ENCODE data around the gene ADCY3.

Gene ADCY3

DNA sequence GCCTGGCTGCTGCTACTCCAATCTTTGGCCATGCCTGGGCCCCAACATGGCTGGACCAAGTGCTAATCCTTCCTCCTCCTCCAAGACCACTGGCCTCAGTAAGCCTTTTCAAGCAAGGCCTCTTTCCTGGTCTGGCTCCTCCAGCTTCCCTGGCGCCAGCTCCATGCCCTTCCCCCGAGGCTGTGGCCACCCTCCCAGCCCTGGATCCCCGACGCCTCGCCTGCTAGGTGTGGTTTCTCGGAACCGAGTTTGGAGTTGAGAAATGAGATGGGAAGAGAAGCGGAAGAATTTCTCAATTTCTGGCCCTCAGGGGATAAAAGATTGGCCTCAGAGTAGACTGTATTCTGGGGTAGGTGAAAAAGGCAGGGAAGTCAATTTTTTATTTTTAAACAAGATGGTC is 46.4 kb downstream of the ADCY3 start:
- H3K79me2 ChIP-seq (ENCODE audit: insufficient read depth, low read length): peaks cover 24% of the 10 kb centered on the region
- no peak overlapping the region for H2AFZ ChIP-seq (ENCODE audit: low read depth, low read length)
- H3K36me3 ChIP-seq (ENCODE audit: insufficient read depth, low read length): peaks cover 40% of the 10 kb centered on the region
- TF ChIP-seq, protein P1, sequence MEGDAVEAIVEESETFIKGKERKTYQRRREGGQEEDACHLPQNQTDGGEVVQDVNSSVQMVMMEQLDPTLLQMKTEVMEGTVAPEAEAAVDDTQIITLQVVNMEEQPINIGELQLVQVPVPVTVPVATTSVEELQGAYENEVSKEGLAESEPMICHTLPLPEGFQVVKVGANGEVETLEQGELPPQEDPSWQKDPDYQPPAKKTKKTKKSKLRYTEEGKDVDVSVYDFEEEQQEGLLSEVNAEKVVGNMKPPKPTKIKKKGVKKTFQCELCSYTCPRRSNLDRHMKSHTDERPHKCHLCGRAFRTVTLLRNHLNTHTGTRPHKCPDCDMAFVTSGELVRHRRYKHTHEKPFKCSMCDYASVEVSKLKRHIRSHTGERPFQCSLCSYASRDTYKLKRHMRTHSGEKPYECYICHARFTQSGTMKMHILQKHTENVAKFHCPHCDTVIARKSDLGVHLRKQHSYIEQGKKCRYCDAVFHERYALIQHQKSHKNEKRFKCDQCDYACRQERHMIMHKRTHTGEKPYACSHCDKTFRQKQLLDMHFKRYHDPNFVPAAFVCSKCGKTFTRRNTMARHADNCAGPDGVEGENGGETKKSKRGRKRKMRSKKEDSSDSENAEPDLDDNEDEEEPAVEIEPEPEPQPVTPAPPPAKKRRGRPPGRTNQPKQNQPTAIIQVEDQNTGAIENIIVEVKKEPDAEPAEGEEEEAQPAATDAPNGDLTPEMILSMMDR (IDR thresholded peaks at IDR 0.05; ENCODE audit: borderline replicate concordance, extremely low read depth, low read length, poor library complexity, severe bottlenecking): no peak
- no peak for TF ChIP-seq EZH2 (IDR thresholded peaks at IDR 0.05; ENCODE audit: borderline replicate concordance, low read depth, low read length, severe bottlenecking)
- no peaks in the 10 kb centered on the region for H3K4me1 ChIP-seq (ENCODE audit: insufficient read depth, low read length)
- H3K9me3 ChIP-seq (ENCODE audit: insufficient read depth, low read length, severe bottlenecking): no peaks in the 10 kb centered on the region
- ATAC-seq (ENCODE audit: insufficient read depth, low read depth): no peak
- H4K20me1 ChIP-seq (ENCODE audit: insufficient read depth, low read length): peaks cover 49% of the 10 kb centered on the region
- H3K4me3 ChIP-seq (ENCODE audit: low read depth in 1 of 2, low read length in 2 of 2): no peak overlapping the region
- H3K27ac ChIP-seq (ENCODE audit: low read length): no peak overlapping the region
- H3K9ac ChIP-seq (ENCODE audit: low read depth, low read length): no peak overlapping the region
- no peaks in the 10 kb centered on the region for H3K27me3 ChIP-seq (ENCODE audit: insufficient read depth, low read length, poor library complexity)
- no peak overlapping the region for H3K4me2 ChIP-seq (ENCODE audit: insufficient read depth, low read length)
- no peak for DNase-seq

DNA sequence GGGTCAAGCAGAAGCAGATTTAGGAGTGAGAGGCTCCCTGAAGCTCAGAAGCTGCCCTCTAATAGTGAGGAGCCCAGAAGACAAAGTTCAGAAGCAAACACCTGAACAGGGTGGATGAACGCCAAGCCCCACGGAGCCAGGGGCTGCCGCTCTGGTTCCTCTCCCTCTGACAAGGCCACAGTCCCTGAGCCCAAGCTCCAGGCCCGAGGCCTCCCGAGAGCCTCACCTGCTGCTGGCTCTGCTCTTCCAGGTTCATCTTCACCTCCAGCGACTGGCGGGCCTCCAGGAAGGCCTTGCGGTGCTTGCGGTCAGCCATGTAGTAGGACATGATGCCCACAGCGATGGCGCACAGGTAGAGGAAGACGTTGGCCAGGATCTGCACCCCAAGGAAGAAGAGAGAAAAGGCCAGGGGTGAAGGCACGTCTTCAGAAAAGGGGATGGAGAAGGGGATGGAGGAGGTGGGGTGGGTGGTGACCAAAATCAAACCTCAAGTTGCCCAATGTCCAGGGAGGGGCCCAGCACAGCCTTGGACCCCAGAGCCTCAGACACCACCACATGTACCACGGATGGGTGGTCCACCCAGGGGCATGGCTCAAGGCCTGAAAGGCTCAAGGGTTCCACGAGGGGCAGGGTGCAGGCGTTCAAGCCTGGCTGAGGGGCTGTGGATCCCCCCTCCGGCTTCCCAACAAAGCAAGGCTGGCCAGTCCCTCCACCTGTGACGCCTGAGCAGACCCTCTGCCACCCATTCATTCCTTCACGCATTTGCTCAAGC is 47.5 kb downstream of the ADCY3 start:
- Histone ChIP-seq H3K27me3 (ENCODE audit: insufficient read depth, low read length, poor library complexity) (no peaks in the 10 kb centered on the region), H3K4me1 (ENCODE audit: insufficient read depth, low read length) (no peaks in the 10 kb centered on the region), H3K4me2 (ENCODE audit: insufficient read depth, low read length) (no peak overlapping the region), H3K79me2 (ENCODE audit: insufficient read depth, low read length) (peaks cover 17% of the 10 kb centered on the region), H2AFZ (ENCODE audit: low read depth, low read length) (no peak overlapping the region), H4K20me1 (ENCODE audit: insufficient read depth, low read length) (peaks cover 43% of the 10 kb centered on the region), H3K4me3 (ENCODE audit: low read depth in 1 of 2, low read length in 2 of 2) (no peak overlapping the region), H3K9ac (ENCODE audit: low read depth, low read length) (no peak overlapping the region), H3K9me3 (ENCODE audit: insufficient read depth, low read length, severe bottlenecking) (no peaks in the 10 kb centered on the region), H3K36me3 (ENCODE audit: insufficient read depth, low read length) (peaks cover 43% of the 10 kb centered on the region), H3K27ac (ENCODE audit: low read length) (no peak overlapping the region)
- TF ChIP-seq EZH2 (IDR thresholded peaks at IDR 0.05; ENCODE audit: borderline replicate concordance, low read depth, low read length, severe bottlenecking): no peak
- TF ChIP-seq, protein P1 (IDR thresholded peaks at IDR 0.05; ENCODE audit: borderline replicate concordance, extremely low read depth, low read length, poor library complexity, severe bottlenecking): no peak
- DNase-seq: no peak
- no peak for ATAC-seq (ENCODE audit: insufficient read depth, low read depth)

DNA sequence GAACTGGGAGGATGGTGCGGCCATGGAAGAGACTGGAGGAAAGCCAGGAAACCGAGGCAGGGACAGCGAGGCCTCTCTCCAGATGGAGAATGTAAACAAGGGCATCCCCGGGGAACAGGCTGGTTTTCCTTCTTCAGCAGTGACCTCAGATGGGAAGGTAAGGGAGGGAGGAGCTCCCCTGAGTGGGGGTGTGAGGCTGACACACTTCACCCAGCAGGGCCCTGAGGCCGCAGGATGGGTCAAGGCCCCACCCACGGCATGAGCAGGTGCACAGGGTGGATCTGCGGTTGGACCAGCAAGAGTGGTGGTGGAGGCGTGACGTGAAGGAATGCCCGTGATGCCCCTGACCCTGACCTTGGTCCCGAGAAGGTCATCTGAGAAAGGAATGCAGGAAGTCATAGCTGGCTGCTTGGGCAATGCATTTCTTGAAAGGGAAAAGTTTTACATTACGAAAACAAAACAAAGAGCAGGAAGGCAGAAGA is 48.1 kb downstream of the ADCY3 start:
- no peak for TF ChIP-seq EZH2 (IDR thresholded peaks at IDR 0.05; ENCODE audit: borderline replicate concordance, low read depth, low read length, severe bottlenecking)
- TF ChIP-seq, protein P1 (IDR thresholded peaks at IDR 0.05; ENCODE audit: borderline replicate concordance, extremely low read depth, low read length, poor library complexity, severe bottlenecking): no peak
- no peaks in the 10 kb centered on the region for H3K27me3 ChIP-seq (ENCODE audit: insufficient read depth, low read length, poor library complexity)
- no peak overlapping the region for H3K4me3 ChIP-seq (ENCODE audit: low read depth in 1 of 2, low read length in 2 of 2)
- H3K36me3 ChIP-seq (ENCODE audit: insufficient read depth, low read length): peaks cover 49% of the 10 kb centered on the region
- H2AFZ ChIP-seq (ENCODE audit: low read depth, low read length): no peak overlapping the region
- peaks cover 10% of the 10 kb centered on the region for H3K79me2 ChIP-seq (ENCODE audit: insufficient read depth, low read length)
- H3K9me3 ChIP-seq (ENCODE audit: insufficient read depth, low read length, severe bottlenecking): no peaks in the 10 kb centered on the region
- H4K20me1 ChIP-seq (ENCODE audit: insufficient read depth, low read length): peaks cover 36% of the 10 kb centered on the region
- H3K4me2 ChIP-seq (ENCODE audit: insufficient read depth, low read length): no peak overlapping the region
- ATAC-seq (ENCODE audit: insufficient read depth, low read depth): no peak
- H3K27ac ChIP-seq (ENCODE audit: low read length): no peak overlapping the region
- DNase-seq: no peak
- no peak overlapping the region for H3K9ac ChIP-seq (ENCODE audit: low read depth, low read length)
- no peaks in the 10 kb centered on the region for H3K4me1 ChIP-seq (ENCODE audit: insufficient read depth, low read length)

All from DND-41 (cell line).